Stimulated activated CD4-positive, alpha-beta T cell treated with anti-CD3 and anti-CD28 coated beads, Interleukin-2, amount 100 ng/mL, for 4 hours (primary cell): Measurements from ENCODE around the gene ZMYND10.

Experiments
- DNase-seq: peaks from one replicate; pipeline ENCODE4 v3.0.0-alpha.2; 2020; ENCODE audit warnings: low read depth

ZMYND10 gene

DNA sequence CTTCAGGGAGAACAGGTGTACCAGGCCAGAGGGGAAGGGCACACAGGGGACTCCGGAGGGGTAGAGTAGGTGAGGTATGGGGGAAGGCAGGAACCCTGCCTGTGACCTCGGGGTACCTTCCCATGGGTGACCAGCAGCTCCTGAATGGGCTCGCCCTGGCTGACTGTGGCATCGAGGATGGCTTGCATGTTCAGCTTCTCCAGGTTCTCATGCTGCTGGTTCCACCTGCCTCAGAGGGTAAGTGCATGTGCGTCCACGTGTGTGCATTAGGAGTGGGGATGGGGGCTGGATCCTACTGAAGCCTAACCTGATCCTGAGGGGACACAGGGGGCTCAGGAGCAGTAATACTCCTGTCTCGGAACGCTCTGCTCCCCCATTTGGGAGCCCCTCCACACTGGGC, 524 bp downstream of the ZMYND10 start:
- DNase-seq = no peak

DNA sequence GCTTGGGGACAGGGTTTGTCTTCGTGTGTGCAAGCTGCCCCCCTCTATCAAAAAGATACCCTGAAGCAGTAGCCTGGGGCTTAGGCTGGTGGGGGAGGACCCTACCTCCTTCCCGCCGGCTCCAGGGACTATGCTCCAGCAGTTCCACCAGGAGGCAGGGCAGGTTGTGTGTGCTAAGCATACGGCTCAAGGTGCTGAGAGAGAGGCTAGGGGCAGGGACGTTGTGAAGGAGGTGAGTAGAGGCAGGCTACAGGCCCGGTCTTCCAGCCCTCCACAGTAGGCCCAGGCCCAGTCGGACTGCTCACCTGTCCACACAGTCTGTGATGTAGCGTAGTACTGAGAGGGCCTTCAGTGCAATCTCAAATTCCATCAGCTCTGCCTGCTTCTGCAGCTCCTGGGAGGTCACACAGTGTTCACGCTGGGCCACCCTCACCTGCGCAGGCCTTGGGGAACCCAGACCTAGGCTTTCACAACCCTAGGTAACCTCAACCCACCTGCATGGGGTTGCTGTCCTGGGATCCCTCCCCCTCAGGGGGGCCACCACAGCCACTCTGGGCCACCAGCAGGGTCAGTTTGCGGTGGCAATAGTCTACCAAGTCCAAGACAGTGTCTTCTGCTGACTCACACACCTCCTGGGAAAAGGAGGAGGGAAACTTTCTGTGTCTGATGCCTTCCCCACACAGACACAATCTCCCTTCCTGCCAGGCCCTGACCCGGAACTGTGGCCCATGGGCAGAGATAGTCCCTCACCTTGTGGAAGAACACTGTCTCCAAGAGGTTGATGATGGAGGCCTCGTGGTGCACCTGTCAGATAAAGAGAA, 2.5 kb downstream of the ZMYND10 start:
- no peak for DNase-seq

DNA sequence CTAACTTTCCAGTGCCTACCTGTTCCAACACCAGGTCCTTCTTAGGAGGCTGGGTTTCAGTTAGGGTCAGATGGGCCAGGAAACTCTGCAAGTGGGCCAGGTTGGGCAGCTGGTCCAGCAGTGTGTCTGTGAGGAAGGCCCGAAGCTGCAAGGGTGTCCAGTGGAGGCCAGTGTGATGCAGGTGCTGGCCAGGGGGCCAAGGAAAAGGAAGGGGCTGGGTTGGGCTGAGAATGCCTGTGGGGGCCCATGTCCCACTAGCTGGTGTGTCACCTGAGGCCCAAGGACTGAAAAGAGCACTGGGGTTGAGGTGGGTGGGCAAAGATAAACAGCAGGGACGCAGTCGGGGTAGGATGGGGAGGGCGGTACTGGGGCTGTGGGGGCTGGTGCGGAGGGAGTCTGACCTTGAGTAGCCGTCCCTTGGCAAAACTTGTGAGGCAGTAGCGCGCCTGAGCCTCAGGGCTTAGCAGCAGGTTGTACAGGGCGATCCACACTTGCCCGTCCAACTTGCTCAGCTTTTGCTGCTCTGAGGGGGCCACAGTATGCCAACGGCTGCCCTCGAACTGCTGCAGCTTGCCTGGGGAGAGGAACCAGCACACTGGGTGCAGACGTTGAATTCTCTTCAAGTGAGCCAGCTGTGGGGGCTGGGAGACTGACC, 3.4 kb downstream of the ZMYND10 start:
- no peak for DNase-seq

DNA sequence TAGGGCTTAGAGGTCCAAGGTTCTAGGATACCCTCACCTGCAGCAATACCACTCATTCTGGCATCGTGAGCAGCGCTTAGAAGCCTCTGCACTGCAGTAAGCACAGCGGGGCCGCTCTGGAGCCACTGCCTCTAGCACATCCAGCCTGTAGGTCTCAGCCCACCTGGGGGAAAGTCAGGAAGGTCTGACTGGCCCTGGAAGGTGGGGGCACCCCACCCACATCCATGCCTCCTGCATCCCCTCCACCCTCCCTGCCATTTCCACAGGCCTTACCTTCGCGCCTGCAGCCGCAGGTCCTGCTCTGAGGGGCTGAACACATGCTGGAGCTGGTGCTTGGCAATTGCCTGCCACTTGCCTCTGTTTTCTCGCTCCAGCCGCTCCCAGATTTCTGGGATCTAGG, 4.0 kb downstream of the ZMYND10 start:
- DNase-seq = no peak

DNA sequence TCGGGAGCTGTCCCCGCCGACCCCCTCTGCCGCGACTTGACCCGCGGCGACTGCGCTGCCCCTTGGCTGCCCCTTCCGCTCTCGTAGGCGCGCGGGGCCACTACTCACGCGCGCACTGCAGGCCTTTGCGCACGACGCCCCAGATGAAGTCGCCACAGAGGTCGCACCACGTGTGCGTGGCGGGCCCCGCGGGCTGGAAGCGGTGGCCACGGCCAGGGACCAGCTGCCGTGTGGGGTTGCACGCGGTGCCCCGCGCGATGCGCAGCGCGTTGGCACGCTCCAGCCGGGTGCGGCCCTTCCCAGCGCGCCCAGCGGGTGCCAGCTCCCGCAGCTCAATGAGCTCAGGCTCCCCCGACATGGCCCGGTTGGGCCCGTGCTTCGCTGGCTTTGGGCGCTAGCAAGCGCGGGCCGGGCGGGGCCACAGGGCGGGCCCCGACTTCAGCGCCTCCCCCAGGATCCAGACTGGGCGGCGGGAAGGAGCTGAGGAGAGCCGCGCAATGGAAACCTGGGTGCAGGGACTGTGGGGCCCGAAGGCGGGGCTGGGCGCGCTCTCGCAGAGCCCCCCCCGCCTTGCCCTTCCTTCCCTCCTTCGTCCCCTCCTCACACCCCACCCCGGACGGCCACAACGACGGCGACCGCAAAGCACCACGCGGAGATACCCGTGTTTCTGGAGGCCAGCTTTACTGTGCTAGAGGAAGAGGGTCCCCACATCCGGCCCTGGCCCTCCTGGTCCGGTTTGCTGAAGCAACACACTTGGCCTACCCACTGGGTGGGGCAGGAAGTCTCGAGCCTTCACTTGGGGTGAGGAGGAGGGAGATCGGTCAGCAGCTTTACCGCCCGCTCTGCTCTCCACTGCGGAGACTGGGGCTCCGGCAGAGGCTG, 4.8 kb downstream of the ZMYND10 start, which contains the start of gene RASSF1:
Gene RASSF1, minus strand, starts transcription at position 389 of the 882 bp plus-strand sequence. Its CDS starts 31 bp downstream, at position 358.
- DNase-seq = no peak

DNA sequence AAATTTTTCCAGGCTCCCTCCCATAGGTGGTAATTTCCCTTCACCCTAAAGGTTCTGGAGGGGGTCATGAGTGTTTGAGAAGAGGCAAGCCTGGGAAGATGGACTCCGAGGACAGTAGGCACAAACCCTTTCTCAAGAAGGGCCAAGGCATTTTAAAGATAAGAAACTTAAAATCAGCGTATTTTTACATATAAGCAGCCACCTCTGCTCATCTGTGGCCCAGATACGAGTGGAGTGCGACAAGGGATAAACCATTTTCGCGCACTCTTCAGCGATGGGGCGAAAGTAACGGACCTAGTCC, 5.4 kb downstream of the ZMYND10 start:
- DNase-seq = no peak

DNA sequence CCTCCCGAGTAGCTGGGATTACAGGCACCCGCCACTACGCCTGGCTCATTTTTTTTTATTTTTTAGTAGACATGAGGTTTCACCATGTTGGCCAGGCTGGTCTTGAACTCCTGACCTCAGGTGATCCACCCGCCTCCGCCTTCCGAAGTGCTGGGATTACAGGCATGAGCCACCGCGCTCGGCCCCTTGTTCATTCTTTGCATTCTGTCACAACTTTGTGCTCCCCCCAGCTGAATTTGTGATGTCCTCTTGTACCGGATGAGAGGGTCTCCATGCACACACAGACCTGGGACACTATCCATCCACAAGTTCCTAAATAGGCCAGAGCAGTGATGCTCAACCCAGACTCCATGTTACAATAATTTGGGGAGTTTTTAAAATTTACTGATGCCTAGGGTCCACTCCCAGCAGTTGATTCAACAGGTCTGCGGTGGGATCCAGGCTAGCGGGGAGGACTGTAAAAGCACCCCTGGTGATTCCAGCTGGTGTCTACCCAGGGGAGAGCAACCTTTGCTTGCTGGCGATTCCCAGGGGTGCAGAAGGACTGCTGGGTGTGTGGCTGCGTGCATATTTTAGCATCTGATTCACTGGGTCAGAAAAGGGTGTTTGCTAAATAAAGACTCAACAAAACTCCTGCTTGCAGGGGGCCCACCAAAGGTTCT, 5.9 kb downstream of the ZMYND10 start:
- no peak for DNase-seq

DNA sequence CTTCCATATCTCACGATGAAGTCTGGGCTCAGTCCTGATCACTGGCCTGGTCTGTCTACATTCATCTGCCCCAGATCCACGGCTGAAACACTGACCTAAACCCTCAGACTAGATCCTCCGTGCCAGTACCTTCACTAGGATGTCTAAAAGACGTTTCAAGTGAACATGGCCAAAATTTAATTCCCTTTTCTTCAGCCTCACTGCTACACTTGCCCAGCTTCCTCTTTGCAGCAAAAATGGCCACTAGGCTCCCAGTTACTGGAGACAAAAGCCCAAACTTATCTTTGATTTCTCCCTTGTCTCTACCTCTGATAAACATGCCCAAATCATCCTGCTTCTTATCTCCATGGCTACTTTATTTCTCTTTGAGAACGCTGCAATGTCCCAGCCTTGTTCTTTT, 6.6 kb downstream of the ZMYND10 start:
- no peak for DNase-seq

DNA sequence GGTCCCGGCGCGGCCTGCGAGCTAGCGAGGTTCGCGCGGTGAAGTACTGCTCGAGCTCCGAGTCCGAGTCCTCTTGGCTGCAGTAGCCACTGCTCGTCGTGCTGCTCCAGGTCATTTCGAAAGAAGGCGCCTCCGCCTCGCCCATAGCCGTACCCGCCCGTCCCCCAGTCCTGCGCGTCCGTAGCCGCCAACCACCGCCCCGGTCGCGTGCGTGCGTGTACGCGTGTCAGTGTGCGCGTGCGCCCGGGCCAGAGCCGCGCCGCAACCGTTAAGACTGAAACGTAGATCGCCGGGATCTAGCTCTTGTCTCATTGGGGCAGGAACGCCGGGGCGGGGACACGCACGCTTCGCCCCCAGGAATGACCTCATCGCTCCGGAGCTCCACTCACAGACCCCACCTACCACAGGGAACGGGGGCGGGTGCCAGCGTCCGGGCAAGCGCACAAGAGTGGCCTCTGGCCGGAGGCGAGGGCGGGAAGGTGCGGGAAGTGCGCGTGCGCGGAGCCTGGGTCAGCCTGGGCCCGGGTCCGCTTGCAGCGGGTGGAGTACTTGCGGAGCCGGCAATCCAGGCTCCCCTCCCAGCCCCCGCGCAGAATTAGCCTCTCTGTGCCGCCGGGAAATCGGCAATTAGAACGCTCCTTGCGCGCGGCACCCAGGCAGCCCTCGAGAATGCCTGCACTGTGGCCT, 8.2 kb downstream of the ZMYND10 start:
- DNase-seq = peak; percentile 93

DNA sequence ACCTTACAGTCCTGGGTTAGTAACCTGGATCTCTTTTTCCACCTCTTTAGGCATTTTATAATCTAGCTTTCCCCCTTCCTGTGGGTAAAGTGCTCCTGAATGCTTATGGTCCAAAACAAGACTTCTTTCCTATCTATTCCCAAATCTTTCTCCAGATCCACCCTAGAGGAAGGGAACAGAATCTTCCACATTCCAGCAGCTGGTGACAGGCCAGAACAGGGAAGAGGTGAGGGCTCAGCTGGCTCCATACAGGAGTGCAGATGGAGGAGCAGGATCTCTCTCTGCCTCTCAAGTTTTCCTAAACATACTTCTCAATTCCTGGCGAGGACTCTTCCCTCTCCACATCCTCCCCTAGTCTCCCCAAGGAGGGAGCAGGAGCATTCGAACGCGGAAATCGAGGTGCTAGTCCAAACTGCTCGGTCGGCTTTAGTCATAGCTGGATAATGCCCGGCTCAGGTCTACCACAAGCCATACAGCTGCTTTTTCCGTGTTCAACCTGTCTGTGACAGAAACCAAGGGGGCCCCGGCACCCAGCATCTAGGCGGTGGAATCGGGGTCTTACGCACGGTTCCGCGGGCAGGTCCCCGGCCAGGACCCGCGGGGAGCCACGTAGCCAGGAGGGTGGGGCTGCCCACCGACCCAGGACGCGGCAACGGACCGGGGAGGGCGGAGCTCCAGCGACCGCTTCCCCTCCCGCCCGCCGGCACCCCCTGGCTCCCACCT, 8.9 kb downstream of the ZMYND10 start:
- no peak for DNase-seq

DNA sequence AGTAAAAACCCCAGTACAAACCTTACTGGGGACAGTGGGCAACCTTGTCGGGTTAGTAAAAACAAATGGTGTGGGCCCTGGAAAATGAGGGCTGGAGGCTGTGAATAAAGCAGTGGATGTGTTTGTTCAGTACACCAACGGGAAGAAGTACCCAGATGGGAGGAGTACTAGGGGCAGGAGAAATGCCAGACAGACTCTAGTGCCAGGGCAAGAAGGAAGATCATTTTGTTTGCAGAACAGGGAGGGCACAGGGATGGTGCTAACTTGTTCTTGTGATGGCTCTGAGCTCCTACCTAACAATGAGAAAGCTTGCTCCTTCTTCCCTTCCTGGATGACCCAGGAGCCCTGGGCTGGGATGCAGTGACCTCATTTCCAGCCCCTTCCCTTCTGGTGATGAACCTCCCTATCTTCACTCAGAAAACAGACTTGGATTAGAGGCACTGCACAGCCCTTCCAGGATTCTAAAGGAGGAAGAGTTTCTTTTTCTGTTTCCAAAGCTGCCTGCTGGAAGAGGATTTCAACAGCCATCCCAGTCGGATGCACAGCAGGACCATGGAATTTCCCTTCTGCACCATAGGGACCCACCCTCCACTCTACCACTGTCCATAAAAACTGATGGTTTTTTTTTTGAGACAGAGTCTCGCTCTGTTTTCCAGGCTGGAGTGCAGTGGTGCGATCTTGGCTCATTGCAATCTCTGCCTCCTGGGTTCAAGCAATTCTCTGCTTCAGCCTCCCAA, 11.0 kb downstream of the ZMYND10 start:
- no peak for DNase-seq

DNA sequence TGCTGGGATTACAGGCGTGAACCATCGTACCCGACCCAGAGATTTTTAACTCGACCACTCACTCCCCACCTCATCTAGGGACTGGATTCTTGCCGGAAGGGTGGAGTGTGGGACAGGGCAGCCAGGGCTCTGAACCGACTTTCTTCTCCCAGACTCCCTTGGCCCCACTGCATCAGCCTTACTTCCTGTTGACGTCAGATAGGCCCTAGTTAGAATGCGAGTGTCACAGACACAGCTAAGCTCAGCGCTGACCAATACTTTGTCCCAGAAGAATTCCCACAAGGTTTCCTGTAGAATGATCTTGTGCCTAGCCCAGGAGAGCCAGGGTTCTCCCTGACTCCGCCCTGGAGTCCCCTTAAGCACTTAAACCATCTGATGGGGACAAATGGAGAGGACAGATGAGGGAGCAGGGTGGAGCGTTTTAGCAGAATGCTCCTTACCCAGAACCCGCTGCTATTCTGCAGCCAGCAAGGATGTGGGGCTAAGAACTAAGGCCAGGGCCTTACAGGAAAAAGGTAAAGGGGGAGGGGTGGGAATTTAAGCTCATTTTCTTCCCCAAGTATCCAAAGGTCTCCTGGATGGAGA, 11.7 kb downstream of the ZMYND10 start:
- DNase-seq = no peak

DNA sequence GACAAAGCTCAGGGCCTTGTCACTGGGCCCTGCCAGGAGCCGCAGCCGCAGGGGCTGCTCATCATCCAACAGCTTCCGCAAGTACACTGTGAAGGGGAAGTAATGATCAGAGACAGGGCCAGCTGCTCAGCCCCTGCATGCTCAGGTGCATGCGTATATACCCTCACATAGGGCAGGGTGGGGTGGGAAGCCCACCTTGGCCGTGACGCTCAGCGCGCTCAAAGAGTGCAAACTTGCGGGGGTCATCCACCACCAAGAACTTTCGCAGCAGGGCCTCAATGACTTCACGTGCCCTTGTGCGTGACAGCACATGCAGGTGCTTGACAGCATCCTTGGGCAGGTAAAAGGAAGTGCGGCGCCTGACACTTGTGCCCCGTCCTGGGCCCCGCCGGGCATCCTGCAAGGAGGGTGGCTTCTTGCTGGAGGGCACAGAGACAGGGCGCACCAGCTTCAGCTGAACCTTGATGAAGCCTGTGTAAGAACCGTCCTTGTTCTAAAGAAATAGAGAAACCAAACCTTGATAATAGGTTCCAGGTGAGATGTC, 14.1 kb downstream of the ZMYND10 start:
- DNase-seq = no peak

DNA sequence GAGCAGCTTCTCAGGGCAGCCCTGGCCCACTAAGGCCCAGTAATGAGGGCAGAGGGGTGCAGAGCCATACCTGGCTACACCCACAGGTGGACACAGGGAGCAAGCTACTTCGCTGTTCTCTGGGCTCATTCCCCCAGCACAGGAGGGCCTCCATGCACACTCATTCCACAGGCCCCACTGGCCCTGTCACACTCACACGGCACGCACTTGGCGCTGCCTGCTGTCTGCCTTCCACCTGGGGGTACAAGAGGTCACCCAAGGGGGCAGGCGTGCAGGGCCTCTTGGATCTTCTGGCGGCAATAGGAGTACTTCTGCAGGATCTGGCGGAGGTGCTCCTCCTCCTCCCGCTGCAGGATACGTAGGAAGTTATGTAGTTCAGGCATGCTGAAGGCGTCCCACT, 15.2 kb downstream of the ZMYND10 start:
- no peak for DNase-seq

DNA sequence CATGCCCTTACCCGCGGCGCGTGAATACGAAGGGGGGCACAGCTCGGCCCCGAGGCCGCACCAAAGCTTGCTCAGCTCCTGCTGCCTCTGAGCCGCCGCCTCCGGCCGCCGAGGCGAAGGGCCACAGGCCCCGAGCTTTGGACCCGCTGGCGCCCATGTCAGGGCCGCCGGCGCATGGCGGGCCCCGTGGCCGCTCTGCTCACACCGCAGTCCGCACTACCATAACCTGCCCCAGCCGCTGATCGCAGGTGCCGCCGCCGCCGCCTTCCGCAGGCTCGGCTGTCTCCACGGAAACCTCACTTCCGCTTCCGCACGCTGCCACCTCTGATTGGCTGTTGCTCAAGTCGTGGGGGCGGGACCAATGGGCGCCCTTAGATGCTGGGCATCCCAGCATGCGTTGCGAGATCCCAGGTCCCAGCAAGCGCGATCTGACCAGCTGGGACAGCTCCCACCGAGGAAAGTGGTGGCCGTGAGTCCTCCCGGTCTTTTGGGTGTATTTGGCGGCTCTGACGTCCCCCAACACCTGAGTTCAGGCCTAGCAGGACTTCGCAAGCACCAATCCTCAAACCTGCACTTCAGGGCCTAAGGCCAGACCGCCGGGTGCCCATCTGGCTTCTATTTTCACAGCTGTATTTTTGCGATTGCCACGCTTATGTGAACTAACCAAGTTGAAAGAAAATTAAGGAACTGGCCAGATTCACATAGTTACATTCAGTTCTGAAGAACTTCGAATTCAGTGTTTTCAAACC, 17.4 kb downstream of the ZMYND10 start, which contains the start of gene TUSC2:
Gene TUSC2, minus strand, starts transcription at position 281 of the 749 bp plus-strand sequence. Its CDS starts 124 bp downstream, at position 157.
- peak; percentile 91 for DNase-seq

DNA sequence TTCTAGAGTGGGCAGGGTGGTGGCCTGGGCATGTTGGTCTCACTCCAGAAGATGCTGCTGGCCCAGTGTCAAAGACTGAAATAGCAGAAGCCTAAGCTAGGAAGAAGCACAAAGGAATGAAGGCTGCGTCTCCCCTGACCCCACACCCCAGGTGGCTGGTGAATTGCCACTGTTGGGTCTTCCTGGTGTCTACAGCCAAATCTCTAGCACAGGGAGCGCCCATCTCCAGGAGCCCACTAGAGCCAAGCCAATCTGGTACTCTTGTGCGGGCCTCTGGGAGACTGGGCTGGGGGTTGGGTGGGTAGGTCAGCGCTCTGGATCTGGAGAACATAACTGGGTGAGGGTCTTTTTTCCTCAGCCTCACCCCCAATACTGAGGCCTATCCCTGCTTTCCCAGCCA, 18.4 kb downstream of the ZMYND10 start:
- DNase-seq = no peak

DNA sequence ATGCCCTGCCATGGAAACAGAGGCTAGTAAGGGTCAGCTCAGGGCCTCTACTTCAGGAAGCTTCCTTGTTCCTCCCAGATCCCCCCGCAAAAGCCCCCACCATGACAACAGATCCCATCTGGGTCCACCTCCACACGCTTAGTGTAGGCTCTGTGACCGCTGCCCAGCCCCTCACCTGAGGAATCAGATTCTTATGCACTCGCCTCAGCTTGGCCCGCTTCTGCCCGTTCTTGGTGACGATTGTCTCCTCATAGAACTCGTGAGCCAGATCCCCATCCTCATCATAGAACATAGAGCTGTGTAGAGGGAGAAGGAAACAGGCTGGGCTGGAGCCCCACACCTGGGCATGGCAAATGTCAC, 19.4 kb downstream of the ZMYND10 start:
- no peak for DNase-seq

DNA sequence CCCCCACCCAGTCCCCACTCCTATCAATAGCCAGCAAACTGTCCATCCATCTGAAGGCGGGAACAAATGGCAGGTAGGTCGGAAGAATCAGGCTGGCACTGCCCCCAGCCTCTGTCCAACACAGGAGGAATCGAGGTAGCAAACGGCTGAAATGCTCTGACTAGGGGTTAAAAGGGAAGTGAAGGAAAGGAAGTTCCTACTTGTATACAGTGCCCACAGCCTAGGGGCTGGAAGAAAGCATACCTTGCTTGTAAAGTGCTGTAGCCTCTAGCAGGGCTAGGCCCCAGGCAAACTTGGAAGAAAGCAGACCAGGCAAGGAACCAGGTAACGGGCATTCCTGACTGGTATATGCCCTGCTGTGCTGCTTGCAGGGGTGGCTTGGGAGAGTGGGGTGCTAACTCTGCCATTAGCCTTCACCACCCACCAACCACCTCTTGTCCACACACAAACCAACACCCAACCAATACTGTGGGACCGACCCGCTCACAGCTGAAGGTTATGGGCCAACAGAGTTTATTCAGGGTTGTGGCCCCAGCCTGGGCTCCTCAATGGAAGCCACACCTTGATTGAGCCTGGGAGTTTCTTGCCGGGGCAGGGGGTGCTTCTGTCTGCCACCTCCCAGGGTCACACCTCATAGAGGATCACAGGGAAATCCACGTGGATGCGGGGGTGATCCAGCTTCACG, 19.9 kb downstream of the ZMYND10 start:
- DNase-seq = no peak
